ENCODE measurements around the gene MLYCD. TPM values are rescaled to one million over a fixed set of nuclear protein-coding genes. Genes with fewer than 3 reads are reported as not detected.

The MLYCD gene
- total RNA-seq, 1 donor from 2014 or later, result 5.3 TPM

DNA sequence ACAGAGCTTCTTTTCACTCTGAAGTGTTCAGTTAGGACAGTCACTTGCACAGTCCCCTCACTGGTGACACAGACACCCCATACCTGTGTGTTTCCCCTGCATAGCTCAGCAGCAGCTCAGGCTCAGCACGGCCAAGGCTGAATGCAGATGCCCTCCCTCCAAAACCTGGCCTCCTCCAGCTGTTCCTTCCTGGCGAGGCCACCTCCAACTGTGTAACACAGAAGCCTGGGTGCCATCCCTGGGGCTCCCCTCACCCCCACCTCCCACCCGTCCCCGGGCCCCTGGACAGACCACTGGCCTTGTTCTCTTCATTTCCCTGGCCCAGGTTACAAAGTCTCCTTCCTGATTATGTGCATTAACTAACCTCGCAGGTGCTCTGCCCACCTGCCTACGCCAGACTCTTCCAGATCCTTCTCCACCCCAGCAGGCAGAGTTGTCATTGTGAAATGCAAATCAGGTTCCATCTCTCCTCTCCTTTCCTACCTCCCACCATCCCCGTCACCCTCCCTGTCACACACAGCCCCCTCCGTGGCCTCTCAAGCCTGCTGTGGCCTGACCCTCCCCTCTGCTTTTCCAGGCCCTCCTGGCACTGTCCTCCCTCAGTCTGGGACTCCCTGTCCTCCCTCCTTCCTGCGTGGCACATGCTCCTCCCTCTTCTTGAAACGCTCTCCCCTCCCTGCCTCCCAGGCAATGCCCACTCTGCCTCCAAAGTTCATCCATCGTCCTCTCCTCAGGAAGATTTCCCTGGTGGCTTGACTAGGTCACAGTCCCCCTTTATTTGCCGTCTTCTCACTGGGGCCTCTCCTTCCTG lies 26.4 kb downstream of the MLYCD start:
- intact Hi-C loops (cut with micrococcal nuclease), result no loop called here
- Mint-ChIP-seq H3K36me3 (ENCODE audit: low read depth) (no peaks in the 10 kb centered on the region), H3K4me3 (no peak overlapping the region), H3K27ac (no peak overlapping the region), H3K4me1 (no peaks in the 10 kb centered on the region), H3K27me3 (no peaks in the 10 kb centered on the region), H3K9me3 (no peaks in the 10 kb centered on the region)
- no peak for DNase-seq

DNA sequence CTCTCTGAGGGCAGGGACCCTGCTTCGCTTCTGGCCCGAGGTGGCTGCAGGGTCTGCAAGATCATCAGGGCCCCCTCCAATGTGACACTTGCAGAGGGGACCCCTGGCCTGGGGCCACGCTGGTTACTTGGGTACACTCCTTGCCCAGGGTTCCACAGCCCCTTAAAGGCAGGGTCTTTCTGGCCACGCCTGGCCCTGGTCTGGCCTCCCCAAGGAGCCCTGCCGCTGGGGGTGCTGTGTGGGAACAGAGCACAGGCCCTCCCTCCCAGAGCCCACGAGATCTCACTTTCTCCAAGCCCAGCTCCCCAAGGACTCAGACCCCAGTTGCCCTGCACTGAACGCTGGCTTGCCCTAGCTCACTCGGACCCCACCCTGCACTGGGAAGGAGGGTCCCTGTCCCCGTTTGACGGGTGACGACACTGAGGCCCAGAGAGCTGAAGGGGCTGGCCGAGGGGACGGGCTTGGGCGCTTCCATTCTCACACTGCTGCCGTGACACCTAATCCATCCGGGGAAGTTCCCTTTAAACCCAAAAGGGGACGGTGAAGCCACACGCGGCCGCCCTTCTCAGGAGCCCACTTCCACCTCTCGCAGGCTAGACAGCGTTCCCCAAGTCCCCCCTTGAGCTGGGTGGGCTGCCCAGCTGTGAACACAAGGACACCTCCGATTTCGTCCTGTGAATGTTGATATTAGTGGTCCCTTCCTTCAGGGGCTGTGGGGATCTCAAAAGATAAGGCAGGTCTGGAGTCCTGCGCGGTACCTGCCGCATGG lies 27.2 kb downstream of the MLYCD start:
- Mint-ChIP-seq H3K4me3 (no peak overlapping the region), H3K27me3 (no peaks in the 10 kb centered on the region), H3K9me3 (no peaks in the 10 kb centered on the region), H3K36me3 (ENCODE audit: low read depth) (no peaks in the 10 kb centered on the region), H3K4me1 (no peaks in the 10 kb centered on the region), H3K27ac (no peak overlapping the region)
- intact Hi-C loops (cut with micrococcal nuclease), result no loop called here
- no peak for DNase-seq

DNA sequence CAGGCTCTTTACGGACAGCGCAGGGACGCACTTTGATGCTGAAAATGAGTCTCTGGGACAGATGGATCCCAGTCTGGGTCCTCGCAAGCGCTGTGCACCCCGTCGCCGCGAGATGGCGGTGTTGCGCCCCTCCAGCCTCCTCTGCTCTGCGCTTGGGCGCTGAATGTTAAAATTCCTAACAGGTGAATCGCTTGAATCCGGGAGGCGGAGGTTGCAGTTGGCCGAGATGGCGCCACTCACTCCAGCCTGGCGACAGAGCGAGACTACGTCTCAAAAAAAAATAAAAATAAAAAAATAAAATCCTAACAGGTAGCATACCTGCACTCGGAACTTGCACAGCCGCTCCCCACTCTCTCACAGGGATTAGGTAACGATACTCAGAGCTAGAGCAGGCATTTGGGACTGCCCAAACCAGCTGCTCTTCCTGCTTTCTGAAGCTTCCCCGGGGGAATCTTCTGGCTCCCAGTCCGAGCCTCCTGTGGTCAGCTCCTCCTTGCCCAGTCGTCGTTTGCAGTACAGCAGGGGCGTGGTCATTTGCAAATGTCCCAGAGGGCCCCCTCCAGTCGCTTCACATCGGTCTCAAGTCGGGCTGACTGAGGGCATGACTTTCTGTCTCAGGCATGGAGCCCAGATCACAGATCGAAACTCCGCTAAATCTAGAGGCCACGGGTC lies 27.9 kb downstream of the MLYCD start:
- Mint-ChIP-seq H3K4me3 (no peak overlapping the region), H3K27ac (no peak overlapping the region), H3K9me3 (no peaks in the 10 kb centered on the region), H3K4me1 (no peaks in the 10 kb centered on the region), H3K27me3 (no peaks in the 10 kb centered on the region), H3K36me3 (ENCODE audit: low read depth) (no peaks in the 10 kb centered on the region)
- intact Hi-C loops (cut with micrococcal nuclease), result no loop called here
- DNase-seq, result peak; percentile 89

DNA sequence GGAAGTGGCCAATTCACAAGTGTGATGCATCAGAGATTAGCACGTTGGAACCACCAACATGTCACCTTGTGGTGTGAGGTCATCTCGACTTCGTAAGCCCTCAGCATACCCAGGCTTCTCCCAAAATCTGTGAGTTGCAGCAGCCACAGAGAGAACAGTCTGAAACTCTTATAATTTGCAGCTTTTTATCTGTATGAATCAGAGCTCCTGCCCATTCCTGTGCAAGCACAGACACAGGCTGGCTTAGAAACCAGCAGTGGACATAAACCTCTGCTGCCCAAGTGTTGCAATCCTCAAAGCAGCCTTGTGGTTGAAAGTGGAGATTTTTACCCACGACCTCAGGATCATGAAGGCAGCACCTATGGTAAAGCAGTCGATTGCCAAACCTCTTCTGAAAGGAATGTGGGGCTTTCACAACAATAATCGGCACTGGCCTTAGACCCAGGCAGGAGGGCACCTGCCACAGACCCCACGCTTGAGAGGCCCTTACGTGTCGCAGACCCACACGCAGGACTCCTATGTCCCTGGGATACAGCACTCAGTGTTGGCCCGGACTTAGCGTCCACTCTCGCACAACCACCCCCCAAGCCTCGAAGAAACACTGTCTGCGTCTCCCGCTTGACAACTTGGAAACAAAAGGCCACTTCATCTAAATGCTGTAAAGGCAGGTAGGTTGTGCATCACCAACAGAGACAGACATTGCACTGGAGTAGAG lies 29.6 kb downstream of the MLYCD start:
- H3K27me3 Mint-ChIP-seq, result no peaks in the 10 kb centered on the region
- no peaks in the 10 kb centered on the region for H3K9me3 Mint-ChIP-seq
- H3K4me1 Mint-ChIP-seq, result no peaks in the 10 kb centered on the region
- intact Hi-C loops (cut with micrococcal nuclease), result no loop called here
- no peak overlapping the region for H3K27ac Mint-ChIP-seq
- no peak overlapping the region for H3K4me3 Mint-ChIP-seq
- DNase-seq, result no peak
- H3K36me3 Mint-ChIP-seq (ENCODE audit: low read depth), result no peaks in the 10 kb centered on the region

DNA sequence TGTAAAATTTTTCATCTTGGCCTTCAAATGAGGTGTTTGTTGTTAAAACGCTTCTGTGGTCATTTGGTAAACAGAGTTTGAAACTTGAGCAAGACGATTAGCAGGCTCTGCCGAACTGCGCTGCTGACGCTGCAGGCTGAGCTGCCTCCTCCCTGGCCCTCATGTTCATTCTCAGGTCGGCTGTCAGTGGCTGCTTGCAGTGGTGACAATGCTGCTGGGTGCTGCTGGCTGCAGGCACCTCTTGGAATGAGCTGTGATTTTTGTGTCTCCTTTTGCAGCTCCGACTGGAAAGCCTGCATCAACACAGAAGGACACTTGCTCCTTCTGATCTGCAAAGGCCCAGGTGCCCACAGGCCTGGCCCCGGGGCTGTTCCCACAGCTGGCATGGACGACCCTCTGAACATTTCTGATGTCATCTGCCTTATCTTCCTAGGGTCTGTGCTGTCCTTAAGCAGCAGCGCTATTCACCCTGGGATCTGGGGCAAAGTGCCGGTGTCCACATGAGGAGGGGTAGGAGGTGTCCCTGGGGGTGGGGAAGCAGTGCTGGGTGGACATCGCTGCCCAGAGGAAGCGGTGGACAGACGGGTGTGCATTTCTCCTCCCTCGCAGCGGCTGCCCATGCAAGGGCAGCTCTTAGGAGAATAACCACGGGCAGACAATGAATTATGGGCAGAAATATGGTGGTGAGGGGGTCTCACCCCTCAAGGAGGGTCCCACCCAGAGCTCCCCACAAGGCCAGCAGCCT lies 31.1 kb downstream of the MLYCD start:
- Mint-ChIP-seq H3K36me3 (ENCODE audit: low read depth) (no peaks in the 10 kb centered on the region), H3K9me3 (no peaks in the 10 kb centered on the region), H3K27me3 (no peaks in the 10 kb centered on the region), H3K4me1 (no peaks in the 10 kb centered on the region), H3K27ac (no peak overlapping the region), H3K4me3 (no peak overlapping the region)
- intact Hi-C loops (cut with micrococcal nuclease), result no loop called here
- no peak for DNase-seq

DNA sequence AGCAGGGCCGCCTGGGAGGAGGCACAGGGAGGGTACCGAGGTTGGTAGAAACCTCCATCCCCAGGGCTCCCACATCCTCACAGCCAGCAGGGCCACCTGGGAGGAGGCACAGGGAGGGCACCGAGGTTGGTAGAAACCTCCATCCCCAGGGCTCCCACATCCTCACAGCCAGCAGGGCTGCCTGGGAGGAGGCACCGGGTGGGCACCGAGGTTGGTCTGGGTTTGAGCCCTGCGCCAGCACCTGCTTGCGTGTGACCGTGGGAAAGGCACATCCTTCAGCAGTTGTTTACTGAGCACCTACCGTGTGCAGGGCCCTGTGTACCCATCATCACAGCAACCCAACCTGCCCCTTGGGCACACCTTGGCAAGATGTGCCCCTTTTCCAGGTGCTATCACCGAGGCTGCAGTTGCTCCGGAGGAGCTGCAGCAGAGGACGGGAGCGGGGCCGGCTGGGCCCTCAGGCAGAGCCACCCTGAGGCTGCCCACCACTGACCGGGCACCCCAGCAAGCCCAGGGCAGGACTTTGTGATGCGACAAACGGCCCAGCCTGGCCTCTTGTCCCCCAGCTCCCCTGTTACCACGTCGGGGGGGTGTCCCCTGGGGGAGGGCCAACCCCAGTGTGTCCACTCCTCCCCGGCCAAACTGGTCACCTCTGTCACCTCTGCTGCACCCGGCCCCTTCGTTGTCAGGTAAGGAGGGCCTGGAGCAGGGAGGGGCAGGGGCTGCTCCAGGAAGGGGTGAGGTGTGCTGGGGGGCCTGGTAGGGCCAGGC lies 32.0 kb downstream of the MLYCD start:
- no peaks in the 10 kb centered on the region for H3K4me1 Mint-ChIP-seq
- no peaks in the 10 kb centered on the region for H3K9me3 Mint-ChIP-seq
- H3K36me3 Mint-ChIP-seq (ENCODE audit: low read depth), result no peaks in the 10 kb centered on the region
- H3K4me3 Mint-ChIP-seq, result no peak overlapping the region
- no peak overlapping the region for H3K27ac Mint-ChIP-seq
- no peaks in the 10 kb centered on the region for H3K27me3 Mint-ChIP-seq
- DNase-seq, result no peak
- intact Hi-C loops (cut with micrococcal nuclease), result no loop called here

DNA sequence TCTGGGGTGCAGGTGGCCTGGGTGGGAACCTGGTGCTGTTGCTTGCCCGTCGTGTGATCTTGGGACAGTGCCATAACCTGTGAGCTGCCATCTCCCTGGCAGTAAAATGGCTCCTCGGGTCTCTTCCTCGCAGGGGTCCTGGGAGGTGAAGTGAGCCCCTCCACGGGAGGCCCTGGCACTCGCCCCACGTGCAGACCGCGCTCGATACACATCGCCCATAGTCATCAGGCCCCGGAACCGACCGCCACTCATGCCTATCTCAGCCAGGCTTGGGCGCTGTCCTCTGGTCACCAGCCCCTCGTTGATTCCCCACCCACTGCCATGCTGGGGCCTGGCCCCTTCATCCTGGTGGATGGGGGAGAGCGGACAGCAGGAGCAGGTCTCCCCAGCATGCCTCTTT lies 32.6 kb downstream of the MLYCD start:
- intact Hi-C loops (cut with micrococcal nuclease), result no loop called here
- H3K4me3 Mint-ChIP-seq, result no peak overlapping the region
- H3K36me3 Mint-ChIP-seq (ENCODE audit: low read depth), result no peaks in the 10 kb centered on the region
- DNase-seq, result no peak
- no peak overlapping the region for H3K27ac Mint-ChIP-seq
- H3K4me1 Mint-ChIP-seq, result no peaks in the 10 kb centered on the region
- no peaks in the 10 kb centered on the region for H3K27me3 Mint-ChIP-seq
- H3K9me3 Mint-ChIP-seq, result no peaks in the 10 kb centered on the region

DNA sequence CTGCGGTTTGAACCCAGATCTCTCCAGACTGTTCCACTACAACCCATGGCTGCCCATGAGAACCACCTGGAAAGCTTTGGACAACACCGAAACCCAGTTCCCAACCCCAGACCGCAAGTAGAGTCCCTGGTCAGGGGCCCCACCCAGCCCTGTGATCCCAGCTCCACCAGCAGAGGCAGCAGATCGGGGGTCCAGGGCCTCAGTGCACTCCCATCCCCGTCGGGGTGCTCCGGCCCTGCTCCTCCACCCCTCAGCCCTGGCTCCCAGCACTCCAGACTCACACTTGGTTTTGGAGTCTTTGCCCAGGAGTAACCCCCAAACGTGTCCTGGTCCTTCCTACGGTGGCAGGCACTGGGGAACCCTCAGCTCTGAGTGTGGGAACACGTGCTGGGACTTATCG lies 33.4 kb downstream of the MLYCD start:
- Mint-ChIP-seq H3K27me3 (no peaks in the 10 kb centered on the region), H3K4me3 (no peak overlapping the region), H3K27ac (no peak overlapping the region), H3K36me3 (ENCODE audit: low read depth) (no peaks in the 10 kb centered on the region), H3K4me1 (no peaks in the 10 kb centered on the region), H3K9me3 (no peaks in the 10 kb centered on the region)
- no peak for DNase-seq
- intact Hi-C loops (cut with micrococcal nuclease), result no loop called here

DNA sequence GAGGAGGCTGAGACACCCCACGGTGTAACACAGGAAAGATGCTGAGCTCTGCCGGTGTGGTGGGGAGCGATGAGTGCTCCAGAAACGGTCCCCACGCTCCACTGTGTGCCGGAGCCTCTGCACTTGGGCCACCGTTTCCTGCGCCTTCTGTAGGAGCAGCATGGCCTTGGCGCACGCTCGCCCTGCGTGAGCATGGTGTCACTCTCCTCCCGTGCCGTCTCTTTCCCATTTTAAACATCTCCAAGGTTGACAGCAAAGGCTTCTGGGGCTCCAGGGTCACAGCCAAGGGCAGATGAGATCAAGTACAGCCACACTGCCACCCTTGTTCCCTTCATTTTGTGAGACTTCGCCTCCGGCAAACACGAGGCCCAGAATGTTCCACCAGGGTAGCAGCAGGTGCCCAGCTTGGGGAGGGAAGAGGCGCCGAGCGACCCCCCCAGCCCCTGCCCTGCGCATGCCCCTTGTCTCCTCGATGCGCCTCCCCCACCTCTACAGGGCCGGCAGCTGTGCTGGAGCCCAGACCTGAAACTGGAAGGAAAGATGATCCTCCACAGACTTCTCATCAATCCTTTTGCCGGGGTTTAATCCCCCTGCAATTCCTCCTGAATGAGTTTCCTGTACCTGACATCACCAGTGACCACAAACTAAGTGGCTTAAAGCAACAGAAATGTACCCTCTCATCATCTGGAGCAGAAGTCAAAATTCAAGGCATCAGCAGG lies 34.2 kb downstream of the MLYCD start:
- no peak for DNase-seq
- H3K27me3 Mint-ChIP-seq, result no peaks in the 10 kb centered on the region
- H3K9me3 Mint-ChIP-seq, result no peaks in the 10 kb centered on the region
- H3K4me1 Mint-ChIP-seq, result no peaks in the 10 kb centered on the region
- no peaks in the 10 kb centered on the region for H3K36me3 Mint-ChIP-seq (ENCODE audit: low read depth)
- intact Hi-C loops (cut with micrococcal nuclease), result no loop called here
- H3K27ac Mint-ChIP-seq, result no peak overlapping the region
- H3K4me3 Mint-ChIP-seq, result no peak overlapping the region

DNA sequence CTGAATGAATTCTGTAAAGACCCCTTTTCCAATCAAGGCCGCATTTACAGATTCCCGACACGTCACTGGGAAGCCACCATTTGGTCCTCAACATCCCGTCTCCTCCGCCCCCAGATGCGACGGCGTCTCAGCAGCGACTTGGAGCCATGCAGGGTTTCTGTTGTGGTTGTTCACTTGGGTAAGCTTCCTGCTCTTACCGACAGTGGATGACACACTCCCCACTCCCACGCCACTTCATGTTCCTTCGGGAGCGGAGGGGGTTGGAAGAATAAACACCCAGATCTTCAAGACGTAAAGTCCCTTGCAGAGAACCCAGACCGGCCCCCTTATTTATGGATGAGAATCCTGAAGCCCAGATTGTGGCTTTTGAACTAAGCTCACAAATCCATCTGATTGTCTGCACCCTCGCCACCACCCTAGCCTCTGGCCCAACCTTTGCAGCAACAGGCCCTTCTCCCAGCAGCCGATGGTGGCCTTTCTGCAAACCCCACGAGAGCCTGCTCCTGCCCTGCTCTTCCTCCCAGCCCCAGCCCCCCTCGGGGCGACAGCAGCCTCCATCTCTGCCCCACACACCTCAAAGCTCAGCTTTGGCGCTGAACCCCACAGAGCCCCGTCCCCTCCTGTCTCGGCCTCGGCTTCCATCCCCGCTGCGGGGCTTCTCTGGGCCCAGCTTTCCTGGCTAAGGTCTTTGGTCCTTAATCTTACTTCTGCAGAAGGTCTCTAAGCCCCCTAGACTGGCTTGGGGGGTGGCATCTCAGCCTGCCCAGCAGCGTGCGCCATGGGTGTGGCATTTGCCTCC lies 35.2 kb downstream of the MLYCD start:
- DNase-seq, result no peak
- Mint-ChIP-seq H3K36me3 (ENCODE audit: low read depth) (no peaks in the 10 kb centered on the region), H3K27me3 (no peaks in the 10 kb centered on the region), H3K27ac (no peak overlapping the region), H3K4me1 (peaks cover under 1% of the 10 kb centered on the region), H3K4me3 (no peak overlapping the region), H3K9me3 (no peaks in the 10 kb centered on the region)
- intact Hi-C loops (cut with micrococcal nuclease), result no loop called here

DNA sequence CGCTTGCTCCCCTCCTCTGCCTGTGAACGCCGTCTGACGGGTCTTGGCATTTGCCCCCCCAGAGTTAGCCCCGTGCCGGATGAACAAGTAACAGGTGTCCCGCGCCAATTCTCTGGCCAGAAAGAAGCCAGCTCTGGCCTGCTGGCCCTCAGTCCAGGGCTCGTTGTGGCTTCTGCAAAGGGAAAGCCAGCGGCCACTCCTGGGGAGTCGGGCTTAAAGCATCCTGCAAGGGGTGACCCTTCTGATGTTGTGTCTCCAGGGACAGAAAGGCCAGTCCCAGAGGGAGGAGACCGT lies 35.7 kb downstream of the MLYCD start:
- intact Hi-C loops (cut with micrococcal nuclease), result no loop called here
- H3K9me3 Mint-ChIP-seq, result no peaks in the 10 kb centered on the region
- H3K27ac Mint-ChIP-seq, result no peak overlapping the region
- no peaks in the 10 kb centered on the region for H3K36me3 Mint-ChIP-seq (ENCODE audit: low read depth)
- H3K4me3 Mint-ChIP-seq, result no peak overlapping the region
- DNase-seq, result no peak
- peaks cover 6% of the 10 kb centered on the region for H3K4me1 Mint-ChIP-seq
- H3K27me3 Mint-ChIP-seq, result no peaks in the 10 kb centered on the region
